HCT116 (cell line): Measurements from ENCODE around the gene NRTN.

Source experiments
- ELF1 ChIP-seq: IDR thresholded peaks from 2 replicates; pipeline ENCODE4 v1.6.1; 2012; ENCODE audit warnings: low read depth, borderline replicate concordance
- EZH2phosphoT487 ChIP-seq: fragments of 200-600 bp; IDR thresholded peaks from 2 replicates; pipeline ENCODE4 v1.6.1; 2018; ENCODE audit warnings: antibody characterized with exemption, borderline replicate concordance
- POLR2A ChIP-seq: IDR thresholded peaks from 2 replicates; pipeline ENCODE4 v1.7.0; 2011; ENCODE audit warnings: borderline replicate concordance; ENCODE audit not compliant: insufficient read depth, insufficient read length; ENCODE audit errors: extremely low read depth
- POLR2AphosphoS5 ChIP-seq: IDR thresholded peaks from 2 replicates; pipeline ENCODE4 v1.6.1; 2011; ENCODE audit warnings: mild to moderate bottlenecking, low read depth, low read length, moderate library complexity
- SP1 ChIP-seq: IDR thresholded peaks from 2 replicates; pipeline ENCODE4 v1.6.1; 2012; ENCODE audit warnings: low read depth
- TF ChIP-seq, protein P1 (sequence below): IDR thresholded peaks from 2 replicates; pipeline ENCODE4 v1.6.1; 2012; ENCODE audit warnings: low read depth
- TF ChIP-seq, protein P2 (sequence below), 3 experiments: fragments of 200-600 bp in 1 of 3; sonication (generic) in 1 of 3; IDR thresholded peaks in 2 of 3; conservative IDR thresholded peaks in 1 of 3; 2 replicates each; pipeline ENCODE4 v1.5.1; 2012 to 2017; ENCODE audit warnings: low read depth in 2 of 3, low read length in 2 of 3, antibody characterized with exemption in 1 of 3, borderline replicate concordance in 1 of 3, control low read depth in 1 of 3, mild to moderate bottlenecking in 1 of 3, mixed read lengths in 1 of 3, mixed run types in 1 of 3, moderate library complexity in 1 of 3; ENCODE audit not compliant: insufficient read depth in 1 of 3
- TF ChIP-seq, protein P3 (sequence below): IDR thresholded peaks from 2 replicates; pipeline ENCODE4 v1.6.1; 2012

DNA sequence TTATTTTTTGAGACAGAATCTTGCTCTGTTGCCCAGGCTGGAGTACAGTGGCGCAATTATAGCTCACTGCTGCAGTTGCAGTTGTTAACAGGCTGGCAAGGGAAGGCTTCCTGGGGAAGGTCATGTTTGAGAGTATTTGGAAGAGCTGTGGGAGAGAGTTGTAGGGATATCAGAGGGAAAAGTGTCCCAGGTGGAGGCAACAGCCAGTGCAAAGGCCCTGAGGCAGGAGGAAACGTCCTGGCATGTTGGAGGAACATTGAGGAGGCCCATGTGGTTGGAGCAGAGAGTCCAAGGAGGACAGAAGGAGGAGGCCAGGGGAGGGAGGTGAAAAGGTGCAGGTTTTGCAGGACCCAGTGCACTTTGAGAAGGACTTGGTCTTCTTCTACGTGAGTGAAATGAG lies 11.7 kb upstream of the NRTN start:
- TF ChIP-seq SP1 (no peak), ELF1 (no peak), POLR2A (no peak), POLR2AphosphoS5 (no peak), EZH2phosphoT487 (no peak)
- TF ChIP-seq, protein P1, sequence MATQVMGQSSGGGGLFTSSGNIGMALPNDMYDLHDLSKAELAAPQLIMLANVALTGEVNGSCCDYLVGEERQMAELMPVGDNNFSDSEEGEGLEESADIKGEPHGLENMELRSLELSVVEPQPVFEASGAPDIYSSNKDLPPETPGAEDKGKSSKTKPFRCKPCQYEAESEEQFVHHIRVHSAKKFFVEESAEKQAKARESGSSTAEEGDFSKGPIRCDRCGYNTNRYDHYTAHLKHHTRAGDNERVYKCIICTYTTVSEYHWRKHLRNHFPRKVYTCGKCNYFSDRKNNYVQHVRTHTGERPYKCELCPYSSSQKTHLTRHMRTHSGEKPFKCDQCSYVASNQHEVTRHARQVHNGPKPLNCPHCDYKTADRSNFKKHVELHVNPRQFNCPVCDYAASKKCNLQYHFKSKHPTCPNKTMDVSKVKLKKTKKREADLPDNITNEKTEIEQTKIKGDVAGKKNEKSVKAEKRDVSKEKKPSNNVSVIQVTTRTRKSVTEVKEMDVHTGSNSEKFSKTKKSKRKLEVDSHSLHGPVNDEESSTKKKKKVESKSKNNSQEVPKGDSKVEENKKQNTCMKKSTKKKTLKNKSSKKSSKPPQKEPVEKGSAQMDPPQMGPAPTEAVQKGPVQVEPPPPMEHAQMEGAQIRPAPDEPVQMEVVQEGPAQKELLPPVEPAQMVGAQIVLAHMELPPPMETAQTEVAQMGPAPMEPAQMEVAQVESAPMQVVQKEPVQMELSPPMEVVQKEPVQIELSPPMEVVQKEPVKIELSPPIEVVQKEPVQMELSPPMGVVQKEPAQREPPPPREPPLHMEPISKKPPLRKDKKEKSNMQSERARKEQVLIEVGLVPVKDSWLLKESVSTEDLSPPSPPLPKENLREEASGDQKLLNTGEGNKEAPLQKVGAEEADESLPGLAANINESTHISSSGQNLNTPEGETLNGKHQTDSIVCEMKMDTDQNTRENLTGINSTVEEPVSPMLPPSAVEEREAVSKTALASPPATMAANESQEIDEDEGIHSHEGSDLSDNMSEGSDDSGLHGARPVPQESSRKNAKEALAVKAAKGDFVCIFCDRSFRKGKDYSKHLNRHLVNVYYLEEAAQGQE, result no peak
- TF ChIP-seq, protein P2, sequence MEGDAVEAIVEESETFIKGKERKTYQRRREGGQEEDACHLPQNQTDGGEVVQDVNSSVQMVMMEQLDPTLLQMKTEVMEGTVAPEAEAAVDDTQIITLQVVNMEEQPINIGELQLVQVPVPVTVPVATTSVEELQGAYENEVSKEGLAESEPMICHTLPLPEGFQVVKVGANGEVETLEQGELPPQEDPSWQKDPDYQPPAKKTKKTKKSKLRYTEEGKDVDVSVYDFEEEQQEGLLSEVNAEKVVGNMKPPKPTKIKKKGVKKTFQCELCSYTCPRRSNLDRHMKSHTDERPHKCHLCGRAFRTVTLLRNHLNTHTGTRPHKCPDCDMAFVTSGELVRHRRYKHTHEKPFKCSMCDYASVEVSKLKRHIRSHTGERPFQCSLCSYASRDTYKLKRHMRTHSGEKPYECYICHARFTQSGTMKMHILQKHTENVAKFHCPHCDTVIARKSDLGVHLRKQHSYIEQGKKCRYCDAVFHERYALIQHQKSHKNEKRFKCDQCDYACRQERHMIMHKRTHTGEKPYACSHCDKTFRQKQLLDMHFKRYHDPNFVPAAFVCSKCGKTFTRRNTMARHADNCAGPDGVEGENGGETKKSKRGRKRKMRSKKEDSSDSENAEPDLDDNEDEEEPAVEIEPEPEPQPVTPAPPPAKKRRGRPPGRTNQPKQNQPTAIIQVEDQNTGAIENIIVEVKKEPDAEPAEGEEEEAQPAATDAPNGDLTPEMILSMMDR (IDR thresholded peaks at IDR 0.05 in 2 of 3, conservative IDR thresholded peaks at IDR 0.05 in 1 of 3; ENCODE audit: borderline replicate concordance in 1 of 3, insufficient read depth in 1 of 3, low read depth in 2 of 3, low read length in 2 of 3), result no peak
- TF ChIP-seq, protein P3, sequence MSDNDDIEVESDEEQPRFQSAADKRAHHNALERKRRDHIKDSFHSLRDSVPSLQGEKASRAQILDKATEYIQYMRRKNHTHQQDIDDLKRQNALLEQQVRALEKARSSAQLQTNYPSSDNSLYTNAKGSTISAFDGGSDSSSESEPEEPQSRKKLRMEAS, result no peak
